Measurements from ENCODE around the gene GSK3B. TPM values are rescaled to one million over a fixed set of nuclear protein-coding genes. Genes with fewer than 3 reads are reported as not detected.
A peak's percentile ranks its signal among the peaks of the same experiment; 100 is the strongest.
"Not testable (repeated sequence)": the region's sequence is repeated elsewhere in the genome, so short reads cannot be mapped to it uniquely, and the experiment has no call there.

GSK3B gene
- total and polyA plus RNA-seq, 2 donors (not counting 1 experiment from before 2014, with no cell fraction given) = 37.3 to 44.8 TPM

- no peak for TF ChIP-seq CTCF (conservative IDR thresholded peaks at IDR 0.05 in 1 of 2, IDR thresholded peaks at IDR 0.05 in 1 of 2; ENCODE audit: low read depth in 1 of 2, low read length in 2 of 2)
- no peak for TF ChIP-seq EZH2 (IDR thresholded peaks at IDR 0.05; ENCODE audit: low read length, missing control alignments)
- Histone ChIP-seq H3K79me2 (ENCODE audit: control insufficient read depth, insufficient read depth, low read length) (peaks cover 27% of the 10 kb centered on the region), H3K4me1 (ENCODE audit: control insufficient read depth, extremely low read depth, insufficient read depth, low read length) (no peaks in the 10 kb centered on the region), H3K9me3 (ENCODE audit: control insufficient read depth, insufficient read depth, low read depth, low read length) (no peaks in the 10 kb centered on the region), H2AFZ (ENCODE audit: low read length) (no peak overlapping the region), H3K27me3 (ENCODE audit: control insufficient read depth, insufficient read depth, low read length) (no peaks in the 10 kb centered on the region), H3K9ac (ENCODE audit: insufficient read depth, low read length) (no peak overlapping the region), H3K4me3 (replicated peaks in 1 of 4; ENCODE audit: control extremely low read depth in 1 of 4, insufficient read depth in 1 of 4, low read depth in 3 of 4, low read length in 4 of 4) (no peak overlapping the region), H3K4me2 (ENCODE audit: extremely low read depth, insufficient read depth, low read length) (no peak overlapping the region), H4K20me1 (ENCODE audit: control insufficient read depth, extremely low read depth, insufficient read depth, low read length) (no peaks in the 10 kb centered on the region), H3K36me3 (ENCODE audit: control insufficient read depth, insufficient read depth, low read length) (no peaks in the 10 kb centered on the region), H3K27ac (ENCODE audit: insufficient read depth, low read length) (no peak overlapping the region)
- no peak for DNase-seq (ENCODE audit: low read depth in 2 of 2)
Measured at GRCh38 chr3:119998166-119998565, 96.1 kb downstream of the GSK3B start.

- DNase-seq (ENCODE audit: low read depth in 2 of 2) = peak; percentile 36 to 59
- H3K4me2 ChIP-seq (ENCODE audit: extremely low read depth, insufficient read depth, low read length) = no peak overlapping the region
- H3K4me1 ChIP-seq (ENCODE audit: control insufficient read depth, extremely low read depth, insufficient read depth, low read length) = no peaks in the 10 kb centered on the region
- no peaks in the 10 kb centered on the region for H3K9me3 ChIP-seq (ENCODE audit: control insufficient read depth, insufficient read depth, low read depth, low read length)
- no peaks in the 10 kb centered on the region for H4K20me1 ChIP-seq (ENCODE audit: control insufficient read depth, extremely low read depth, insufficient read depth, low read length)
- H3K9ac ChIP-seq (ENCODE audit: insufficient read depth, low read length) = no peak overlapping the region
- no peaks in the 10 kb centered on the region for H3K36me3 ChIP-seq (ENCODE audit: control insufficient read depth, insufficient read depth, low read length)
- no peak overlapping the region for H3K4me3 ChIP-seq (replicated peaks in 1 of 4; ENCODE audit: control extremely low read depth in 1 of 4, insufficient read depth in 1 of 4, low read depth in 3 of 4, low read length in 4 of 4)
- H3K27me3 ChIP-seq (ENCODE audit: control insufficient read depth, insufficient read depth, low read length) = no peaks in the 10 kb centered on the region
- no peak overlapping the region for H3K27ac ChIP-seq (ENCODE audit: insufficient read depth, low read length)
- no peak overlapping the region for H2AFZ ChIP-seq (ENCODE audit: low read length)
- TF ChIP-seq CTCF (conservative IDR thresholded peaks at IDR 0.05 in 1 of 2, IDR thresholded peaks at IDR 0.05 in 1 of 2; ENCODE audit: low read depth in 1 of 2, low read length in 2 of 2) = no peak
- no peak for TF ChIP-seq EZH2 (IDR thresholded peaks at IDR 0.05; ENCODE audit: low read length, missing control alignments)
- H3K79me2 ChIP-seq (ENCODE audit: control insufficient read depth, insufficient read depth, low read length) = peaks cover 43% of the 10 kb centered on the region
Measured at GRCh38 chr3:119990888-119991287, 103.4 kb downstream of the GSK3B start.

- H3K9ac ChIP-seq (ENCODE audit: insufficient read depth, low read length) = no peak overlapping the region
- H3K27me3 ChIP-seq (ENCODE audit: control insufficient read depth, insufficient read depth, low read length) = no peaks in the 10 kb centered on the region
- H3K9me3 ChIP-seq (ENCODE audit: control insufficient read depth, insufficient read depth, low read depth, low read length) = no peaks in the 10 kb centered on the region
- peaks cover 47% of the 10 kb centered on the region for H3K79me2 ChIP-seq (ENCODE audit: control insufficient read depth, insufficient read depth, low read length)
- no peak for TF ChIP-seq EZH2 (IDR thresholded peaks at IDR 0.05; ENCODE audit: low read length, missing control alignments)
- no peak for TF ChIP-seq CTCF (conservative IDR thresholded peaks at IDR 0.05 in 1 of 2, IDR thresholded peaks at IDR 0.05 in 1 of 2; ENCODE audit: low read depth in 1 of 2, low read length in 2 of 2)
- H2AFZ ChIP-seq (ENCODE audit: low read length) = no peak overlapping the region
- H4K20me1 ChIP-seq (ENCODE audit: control insufficient read depth, extremely low read depth, insufficient read depth, low read length) = no peaks in the 10 kb centered on the region
- H3K4me3 ChIP-seq (replicated peaks in 1 of 4; ENCODE audit: control extremely low read depth in 1 of 4, insufficient read depth in 1 of 4, low read depth in 3 of 4, low read length in 4 of 4) = no peak overlapping the region
- no peaks in the 10 kb centered on the region for H3K36me3 ChIP-seq (ENCODE audit: control insufficient read depth, insufficient read depth, low read length)
- H3K4me2 ChIP-seq (ENCODE audit: extremely low read depth, insufficient read depth, low read length) = no peak overlapping the region
- no peak overlapping the region for H3K27ac ChIP-seq (ENCODE audit: insufficient read depth, low read length)
- DNase-seq (ENCODE audit: low read depth in 2 of 2) = no peak
- no peaks in the 10 kb centered on the region for H3K4me1 ChIP-seq (ENCODE audit: control insufficient read depth, extremely low read depth, insufficient read depth, low read length)
Measured at GRCh38 chr3:119989981-119990655, 104.1 kb downstream of the GSK3B start.

GRCh38 chr3:119986812-119987211, 107.4 kb downstream of the GSK3B start:
- not testable (repeated sequence) for H3K4me2 ChIP-seq (ENCODE audit: extremely low read depth, insufficient read depth, low read length); H2AFZ ChIP-seq (ENCODE audit: low read length); H3K9ac ChIP-seq (ENCODE audit: insufficient read depth, low read length); H3K9me3 ChIP-seq (ENCODE audit: control insufficient read depth, insufficient read depth, low read depth, low read length); H3K4me3 ChIP-seq (replicated peaks in 1 of 4; ENCODE audit: control extremely low read depth in 1 of 4, insufficient read depth in 1 of 4, low read depth in 3 of 4, low read length in 4 of 4); H3K4me1 ChIP-seq (ENCODE audit: control insufficient read depth, extremely low read depth, insufficient read depth, low read length); H3K27me3 ChIP-seq (ENCODE audit: control insufficient read depth, insufficient read depth, low read length); H4K20me1 ChIP-seq (ENCODE audit: control insufficient read depth, extremely low read depth, insufficient read depth, low read length); DNase-seq (ENCODE audit: low read depth in 2 of 2); H3K36me3 ChIP-seq (ENCODE audit: control insufficient read depth, insufficient read depth, low read length); H3K27ac ChIP-seq (ENCODE audit: insufficient read depth, low read length)
- peaks cover 35% of the 10 kb centered on the region for H3K79me2 ChIP-seq (ENCODE audit: control insufficient read depth, insufficient read depth, low read length)

Data from fibroblast of lung (primary cell).